Keratinocyte (primary cell): ENCODE measurements around the gene CACNA1B.

Source experiments
- EZH2 ChIP-seq: IDR thresholded peaks from one replicate; pipeline ENCODE4 v1.6.1; 2012; ENCODE audit warnings: inconsistent platforms, mild to moderate bottlenecking, low read length, moderate library complexity
- TF ChIP-seq, protein P1 (sequence below), 3 experiments: IDR thresholded peaks in 1 of 3; conservative IDR thresholded peaks in 1 of 3; optimal IDR thresholded peaks in 1 of 3; 2 replicates in 2 of 3; 3 replicates in 1 of 3; pipeline versions ENCODE3 to v1.5.1; 2011; ENCODE audit warnings: low read length in 3 of 3, mild to moderate bottlenecking in 3 of 3, moderate library complexity in 2 of 3, control low read depth in 1 of 3, inconsistent platforms in 1 of 3; ENCODE audit not compliant: insufficient read depth in 2 of 3; ENCODE audit errors: extremely low read depth in 1 of 3

DNA sequence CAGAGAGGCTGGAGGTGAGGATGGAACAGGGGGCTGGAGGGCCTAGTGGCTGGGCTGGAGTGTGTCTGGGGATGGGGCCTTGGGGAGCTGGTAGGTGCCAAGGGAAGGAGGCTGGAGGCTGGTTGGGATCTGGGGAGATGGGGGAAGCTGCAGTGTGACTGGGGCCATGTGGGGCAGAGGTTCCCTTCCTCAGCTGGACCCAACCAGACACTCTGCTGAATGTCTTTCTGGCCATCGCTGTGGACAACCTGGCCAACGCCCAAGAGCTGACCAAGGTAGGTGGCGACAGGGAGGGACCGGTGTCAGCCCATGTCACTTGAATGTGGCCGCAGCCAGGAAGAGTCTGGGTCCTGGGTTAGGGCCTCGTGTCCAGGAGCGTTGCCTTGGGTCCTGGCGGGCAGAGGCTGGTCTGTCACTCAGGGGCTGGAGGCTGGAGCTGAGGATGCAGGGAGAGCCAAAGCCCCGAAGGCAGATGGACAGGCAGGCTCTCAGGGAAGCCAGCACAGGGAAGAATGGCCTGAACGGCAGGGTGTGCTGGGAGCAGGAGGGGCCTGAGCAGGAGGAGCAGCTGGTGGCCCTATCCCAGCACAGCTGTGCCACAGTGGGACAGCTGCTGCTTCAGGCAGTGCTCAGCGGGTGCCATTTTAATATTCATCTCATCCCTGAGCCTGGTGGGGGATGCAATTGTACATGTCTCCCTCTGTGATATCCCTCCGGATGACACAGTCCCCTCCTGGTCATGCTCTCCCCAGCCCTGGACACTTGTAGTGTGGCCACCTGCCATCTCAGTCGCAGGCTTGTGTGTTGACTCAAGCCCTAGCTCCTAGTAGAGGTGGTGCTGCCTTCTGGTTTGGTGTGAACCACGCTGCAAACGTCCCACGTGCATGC, 132.5 kb downstream of the CACNA1B start:
- TF ChIP-seq, protein P1, sequence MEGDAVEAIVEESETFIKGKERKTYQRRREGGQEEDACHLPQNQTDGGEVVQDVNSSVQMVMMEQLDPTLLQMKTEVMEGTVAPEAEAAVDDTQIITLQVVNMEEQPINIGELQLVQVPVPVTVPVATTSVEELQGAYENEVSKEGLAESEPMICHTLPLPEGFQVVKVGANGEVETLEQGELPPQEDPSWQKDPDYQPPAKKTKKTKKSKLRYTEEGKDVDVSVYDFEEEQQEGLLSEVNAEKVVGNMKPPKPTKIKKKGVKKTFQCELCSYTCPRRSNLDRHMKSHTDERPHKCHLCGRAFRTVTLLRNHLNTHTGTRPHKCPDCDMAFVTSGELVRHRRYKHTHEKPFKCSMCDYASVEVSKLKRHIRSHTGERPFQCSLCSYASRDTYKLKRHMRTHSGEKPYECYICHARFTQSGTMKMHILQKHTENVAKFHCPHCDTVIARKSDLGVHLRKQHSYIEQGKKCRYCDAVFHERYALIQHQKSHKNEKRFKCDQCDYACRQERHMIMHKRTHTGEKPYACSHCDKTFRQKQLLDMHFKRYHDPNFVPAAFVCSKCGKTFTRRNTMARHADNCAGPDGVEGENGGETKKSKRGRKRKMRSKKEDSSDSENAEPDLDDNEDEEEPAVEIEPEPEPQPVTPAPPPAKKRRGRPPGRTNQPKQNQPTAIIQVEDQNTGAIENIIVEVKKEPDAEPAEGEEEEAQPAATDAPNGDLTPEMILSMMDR (optimal IDR thresholded peaks at IDR 0.05 in 1 of 3, IDR thresholded peaks at IDR 0.05 in 1 of 3, conservative IDR thresholded peaks at IDR 0.05 in 1 of 3; ENCODE audit: extremely low read depth in 1 of 3, insufficient read depth in 2 of 3, low read length in 3 of 3), result no peak
- TF ChIP-seq EZH2, result no peak
